ENCODE measurements around the gene USP15.

GRCh38 chr12:62401631-62402030 lies 141.4 kb downstream of the USP15 start:
- TF ChIP-seq CTCF (IDR thresholded peaks at IDR 0.05) (no peak), EZH2 (IDR thresholded peaks at IDR 0.05; ENCODE audit: borderline replicate concordance, insufficient read depth, low read depth, low read length, poor library complexity, severe bottlenecking) (no peak)
